ENCODE data around the gene KNCN.

KNCN gene

DNA sequence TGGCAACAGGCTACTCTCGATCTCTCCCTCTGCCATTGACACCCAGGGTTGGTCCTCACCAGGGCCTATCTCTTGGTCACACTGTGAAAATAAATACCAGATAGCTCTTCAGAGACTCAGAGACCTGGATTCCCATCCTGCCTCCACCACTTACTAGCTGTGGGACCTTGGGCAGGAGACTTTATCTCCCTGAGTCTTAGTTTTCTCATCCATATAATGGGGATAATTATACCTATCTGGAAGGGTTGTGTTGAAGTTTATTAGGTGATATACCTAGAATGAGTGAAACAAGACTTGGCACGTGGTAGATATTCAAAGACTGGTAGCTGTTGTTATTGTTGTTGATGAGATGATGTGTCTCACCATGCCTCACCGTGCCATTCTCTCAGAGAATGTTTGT, 54.4 kb downstream of the KNCN start:
- TF ChIP-seq SPI1 (IDR thresholded peaks at IDR 0.05; ENCODE audit: low read depth, low read length) (no peak), POLR2AphosphoS5 (IDR thresholded peaks at IDR 0.05; ENCODE audit: low read depth, low read length) (no peak), POLR2A (IDR thresholded peaks at IDR 0.05; ENCODE audit: low read depth, low read length) (no peak), PAX5 (IDR thresholded peaks at IDR 0.05; ENCODE audit: insufficient read depth, low read length, severe bottlenecking) (no peak), TAF1 (IDR thresholded peaks at IDR 0.05; ENCODE audit: low read depth, low read length) (no peak), POU2F2 (IDR thresholded peaks at IDR 0.05; ENCODE audit: low read depth, low read length) (no peak)
- FAIRE-seq = no peak
- DNase-seq (ENCODE audit: insufficient read length, low spot score) = no peak

DNA sequence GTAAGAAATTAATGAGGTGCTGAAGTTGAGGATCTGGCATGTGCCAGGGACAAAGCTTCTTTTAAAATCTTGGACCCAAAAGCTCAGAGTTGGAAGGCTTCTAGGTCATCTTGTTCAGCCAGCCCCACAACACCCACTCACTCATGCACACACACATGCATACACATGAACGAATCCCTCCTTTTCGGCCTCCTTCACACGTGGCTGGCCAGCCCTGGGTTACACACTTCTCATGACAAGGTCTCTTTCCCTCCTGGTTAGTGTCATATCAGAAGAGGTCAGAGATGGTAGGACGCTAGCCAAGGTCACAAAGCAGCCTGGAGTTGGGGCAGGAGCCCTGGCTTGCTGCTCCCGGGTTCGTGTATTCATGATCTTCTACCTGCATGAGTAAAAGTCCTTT, 54.9 kb downstream of the KNCN start:
- TF ChIP-seq SPI1 (IDR thresholded peaks at IDR 0.05; ENCODE audit: low read depth, low read length) (no peak), TAF1 (IDR thresholded peaks at IDR 0.05; ENCODE audit: low read depth, low read length) (no peak), POLR2AphosphoS5 (IDR thresholded peaks at IDR 0.05; ENCODE audit: low read depth, low read length) (no peak), PAX5 (IDR thresholded peaks at IDR 0.05; ENCODE audit: insufficient read depth, low read length, severe bottlenecking) (no peak), POLR2A (IDR thresholded peaks at IDR 0.05; ENCODE audit: low read depth, low read length) (no peak), POU2F2 (IDR thresholded peaks at IDR 0.05; ENCODE audit: low read depth, low read length) (no peak)
- FAIRE-seq = no peak
- no peak for DNase-seq (ENCODE audit: insufficient read length, low spot score)

DNA sequence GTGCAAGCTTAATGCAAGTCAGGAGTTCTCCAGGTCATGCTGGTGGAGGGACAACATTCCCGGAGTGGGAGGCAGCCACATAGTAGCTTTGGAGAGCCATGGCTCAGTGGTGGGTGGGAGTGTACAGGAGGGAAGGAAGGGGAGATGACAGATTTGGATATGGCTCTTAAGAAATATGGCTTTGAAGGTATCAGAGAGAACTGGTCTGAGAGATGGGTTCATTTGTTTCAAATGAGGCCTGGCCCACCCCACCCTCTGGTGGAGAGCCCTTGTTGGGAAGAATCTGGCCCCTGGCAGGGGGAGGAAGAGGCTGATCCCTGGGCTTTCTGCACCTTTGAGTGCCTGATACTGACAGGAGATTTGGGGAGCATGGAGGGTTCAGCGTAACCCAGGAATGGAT, 55.7 kb downstream of the KNCN start:
- FAIRE-seq (no peak), DNase-seq (ENCODE audit: insufficient read length, low spot score) (no peak)
- TF ChIP-seq POLR2AphosphoS5 (IDR thresholded peaks at IDR 0.05; ENCODE audit: low read depth, low read length) (no peak), TAF1 (IDR thresholded peaks at IDR 0.05; ENCODE audit: low read depth, low read length) (no peak), PAX5 (IDR thresholded peaks at IDR 0.05; ENCODE audit: insufficient read depth, low read length, severe bottlenecking) (no peak), POU2F2 (IDR thresholded peaks at IDR 0.05; ENCODE audit: low read depth, low read length) (no peak), SPI1 (IDR thresholded peaks at IDR 0.05; ENCODE audit: low read depth, low read length) (no peak), POLR2A (IDR thresholded peaks at IDR 0.05; ENCODE audit: low read depth, low read length) (no peak)
